NCI-H748 treated with DMSO at 0.1 percent for 48 hours (cell line): Measurements from ENCODE around the gene BTNL9.
"Not testable (repeated sequence)": the region's sequence is repeated elsewhere in the genome, so short reads cannot be mapped to it uniquely, and the experiment has no call there.

Experiments used
- DNase-seq: peaks from one replicate; lab custom pipeline; 2025; lab: John Stamatoyannopoulos, UW

BTNL9 gene

GRCh38 chr5:181100121-181100875, 60.2 kb downstream of the BTNL9 start:
- no peak for DNase-seq

- not testable (repeated sequence) for DNase-seq
Measured at GRCh38 chr5:181101030-181101641, 61.1 kb downstream of the BTNL9 start.

DNA sequence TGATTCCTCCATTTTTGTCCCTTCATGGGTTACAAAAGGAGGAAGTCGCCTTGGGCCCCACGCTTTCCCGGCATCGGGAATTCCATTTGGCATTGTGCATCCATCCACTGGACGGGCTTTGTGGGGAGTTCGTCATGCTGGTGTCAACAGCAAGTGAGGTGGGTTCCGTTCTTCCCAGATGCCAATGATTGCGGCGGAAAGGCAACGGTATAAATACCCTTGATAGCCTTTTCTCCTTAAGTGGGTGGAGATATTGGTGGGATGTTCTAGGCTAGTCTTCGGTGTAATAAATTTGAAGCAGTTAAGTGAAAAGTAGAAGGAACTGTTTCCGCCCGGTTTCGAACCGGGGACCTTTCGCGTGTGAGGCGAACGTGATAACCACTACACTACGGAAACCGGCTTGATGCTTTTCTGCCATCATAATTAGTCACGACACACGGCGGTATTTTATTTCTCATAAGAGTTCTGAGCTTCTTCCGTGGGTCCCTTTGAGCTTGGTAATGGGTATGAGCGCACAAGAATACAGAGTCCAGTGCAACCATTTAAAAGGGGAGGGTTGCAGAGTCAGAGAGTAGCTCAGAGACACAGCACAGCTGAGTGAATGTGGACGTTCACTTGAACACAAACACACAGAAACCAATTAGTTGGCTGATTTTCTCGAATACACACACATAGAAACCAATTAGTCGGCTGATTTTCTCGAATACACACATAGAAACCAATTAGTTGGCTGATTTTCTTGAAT, 62.0 kb downstream of the BTNL9 start:
- DNase-seq = not testable (repeated sequence)

DNA sequence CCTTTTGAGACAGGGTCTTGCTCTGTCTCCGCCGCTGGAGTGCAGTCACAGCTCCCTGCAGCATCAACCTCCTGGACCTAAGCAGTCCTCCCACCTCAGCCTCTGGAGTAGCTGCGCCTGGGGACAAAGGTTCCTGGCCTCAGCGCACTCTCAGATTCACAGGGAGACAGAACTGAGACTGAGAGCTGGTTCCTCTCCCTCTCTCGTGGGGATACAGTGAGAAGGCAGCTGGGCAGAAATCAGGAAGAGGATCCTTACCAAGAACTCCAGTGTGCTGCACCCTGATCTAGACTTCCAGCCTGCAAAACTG, 64.1 kb downstream of the BTNL9 start:
- not testable (repeated sequence) for DNase-seq

DNA sequence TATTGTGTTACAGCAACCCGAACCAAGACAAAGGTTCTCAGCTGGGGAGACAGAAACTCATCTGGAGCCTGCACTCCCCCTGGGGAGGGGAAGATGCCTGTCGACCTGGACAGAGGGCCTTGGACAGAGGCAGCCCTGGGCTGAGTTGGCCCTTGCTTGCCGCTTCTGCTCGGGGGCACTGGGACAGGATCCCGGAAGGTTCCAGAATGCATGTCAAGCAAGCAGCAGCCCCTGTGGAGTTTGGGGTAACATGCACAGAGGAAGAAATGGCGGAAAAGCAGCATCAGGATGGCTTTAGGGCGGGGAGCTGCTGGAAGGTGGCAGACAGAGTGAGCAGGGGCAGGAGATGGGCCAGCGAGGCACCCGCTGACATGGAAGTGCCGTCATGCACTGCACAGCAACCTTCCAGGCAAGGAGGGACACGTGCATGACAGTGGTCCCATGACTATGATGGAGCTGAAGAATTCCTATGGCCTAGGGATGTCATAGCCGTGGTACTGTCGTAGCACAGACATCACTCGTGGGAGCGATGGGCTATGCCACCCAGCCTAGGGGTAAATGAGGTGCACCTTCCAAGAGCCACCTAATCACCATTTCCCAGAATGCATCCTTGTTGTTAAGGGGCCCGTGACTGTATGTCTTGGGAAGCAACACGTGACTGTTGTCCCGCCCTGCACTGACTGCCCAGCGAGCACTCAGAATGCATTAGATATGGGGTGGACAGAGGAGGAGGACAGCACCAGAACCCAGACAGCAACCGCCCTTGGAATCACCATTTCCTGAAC, 64.7 kb downstream of the BTNL9 start:
- not testable (repeated sequence) for DNase-seq

DNA sequence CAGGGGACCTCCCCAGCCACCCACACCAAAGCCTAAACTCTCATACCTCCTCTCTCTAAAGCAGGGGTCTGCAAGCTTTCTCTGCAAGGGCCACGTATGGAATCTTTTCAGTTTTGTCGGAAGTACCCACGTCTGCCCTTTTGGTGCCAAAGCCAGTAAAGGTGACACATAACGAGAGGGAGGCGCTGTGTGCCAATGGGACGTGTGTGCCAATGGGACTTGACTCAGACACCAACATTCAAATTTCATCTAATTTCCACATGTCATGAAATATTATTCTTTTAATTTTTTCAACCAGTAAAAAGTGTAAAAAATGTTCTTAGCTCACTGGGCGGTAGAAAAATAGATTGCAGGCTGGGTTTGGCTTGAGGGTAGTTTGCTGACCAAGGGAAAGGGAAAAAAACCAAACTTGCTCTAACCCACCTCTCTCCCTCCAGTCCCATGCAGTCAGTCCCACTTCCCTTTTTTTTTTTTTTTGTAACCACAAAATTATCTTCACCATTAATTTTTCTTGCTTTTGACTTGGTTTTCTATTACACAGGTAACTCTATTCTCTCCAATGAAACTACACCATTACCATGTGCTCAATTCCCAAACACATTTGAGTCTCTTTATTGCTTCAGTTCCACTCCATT, 65.4 kb downstream of the BTNL9 start:
- DNase-seq = no peak

DNA sequence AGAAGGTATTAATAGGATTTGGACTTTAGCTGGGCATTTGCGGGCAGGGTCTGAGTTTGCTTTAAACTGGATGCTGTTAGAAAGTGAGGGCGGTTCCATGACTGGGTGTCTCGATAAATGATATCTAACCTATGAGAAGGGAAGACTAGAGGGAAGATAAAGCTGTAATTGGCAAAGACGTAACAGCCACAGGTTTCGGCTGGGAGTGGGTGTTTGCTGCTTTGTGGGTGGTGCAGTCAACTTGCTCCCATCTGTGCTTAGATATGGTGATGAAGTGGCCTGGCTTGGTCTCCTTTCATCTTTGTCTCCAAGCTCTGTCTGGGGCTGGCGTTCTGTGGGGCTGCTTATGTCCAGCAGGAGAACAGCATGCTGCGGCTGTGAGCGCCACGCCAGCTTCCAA, 67.6 kb downstream of the BTNL9 start:
- DNase-seq = no peak

- no peak for DNase-seq
Measured at GRCh38 chr5:181108578-181109165, 68.6 kb downstream of the BTNL9 start.

- no peak for DNase-seq
Measured at GRCh38 chr5:181109489-181110013, 69.5 kb downstream of the BTNL9 start.

- no peak for DNase-seq
Measured at GRCh38 chr5:181111010-181111409, 70.9 kb downstream of the BTNL9 start.
